ENCODE measurements around the gene UROC1. TPM values are rescaled to one million over a fixed set of nuclear protein-coding genes. Genes with fewer than 3 reads are reported as not detected.
A peak's percentile ranks its signal among the peaks of the same experiment; 100 is the strongest.

The UROC1 gene
- total and polyA plus RNA-seq, 2 of the 13 experiments (the other 11 are each of a cell fraction or from before 2014, with no cell fraction given): 0.71 to 1.3 TPM

- TF ChIP-seq ATF2 (CRISPR knock-in tag; IDR thresholded peaks at IDR 0.05) (peak; percentile 37; the same call in 1 of the 2 replicates), TGIF2 (CRISPR knock-in tag; IDR thresholded peaks at IDR 0.05) (0 out of 2 replicates have a peak, but pooled peaks have one; percentile 65), FOXP1 (IDR thresholded peaks at IDR 0.05) (no peak), FOXP1 (CRISPR knock-in tag; IDR thresholded peaks at IDR 0.05) (peak; percentile 33; the same call in 1 of the 2 replicates), MIER2 (CRISPR knock-in tag; IDR thresholded peaks at IDR 0.05) (peak; percentile 13; the same call in 1 of the 2 replicates), ZNF639 (CRISPR knock-in tag; conservative IDR thresholded peaks at IDR 0.05) (peak; percentile 42; the same call in 1 of the 2 replicates), CENPT (CRISPR knock-in tag; IDR thresholded peaks at IDR 0.05; ENCODE audit: low read depth) (no peak), KDM5A (IDR thresholded peaks at IDR 0.05; ENCODE audit: borderline replicate concordance, low read length) (0 out of 2 replicates have a peak, but pooled peaks have one; percentile 22), SOX5 (CRISPR knock-in tag; IDR thresholded peaks at IDR 0.05; ENCODE audit: borderline replicate concordance) (peak; percentile 67), ZBTB10 (CRISPR knock-in tag; IDR thresholded peaks at IDR 0.05; ENCODE audit: borderline replicate concordance) (no peak), HNF4A (CRISPR knock-in tag; IDR thresholded peaks at IDR 0.05) (0 out of 2 replicates have a peak, but pooled peaks have one; percentile 31), MEF2D (CRISPR knock-in tag; IDR thresholded peaks at IDR 0.05) (no peak), ZBTB7B (CRISPR knock-in tag; IDR thresholded peaks at IDR 0.05) (0 out of 2 replicates have a peak, but pooled peaks have one; percentile 39), JUNB (CRISPR knock-in tag; IDR thresholded peaks at IDR 0.05; ENCODE audit: borderline replicate concordance) (peak; percentile 56; the same call in 1 of the 2 replicates), RFX5 (IDR thresholded peaks at IDR 0.05; ENCODE audit: low read depth, low read length) (0 out of 2 replicates have a peak, but pooled peaks have one; percentile 29), SRSF1 (optimal IDR thresholded peaks at IDR 0.05; ENCODE audit: low read depth, low read length) (no peak), ZNF263 (CRISPR knock-in tag; IDR thresholded peaks at IDR 0.05) (peak; percentile 57; the same call in 1 of the 2 replicates), PHF21A (CRISPR knock-in tag; IDR thresholded peaks at IDR 0.05) (peak; percentile 69; the same call in 1 of the 2 replicates), ZNF503 (CRISPR knock-in tag; IDR thresholded peaks at IDR 0.05) (0 out of 2 replicates have a peak, but pooled peaks have one; percentile 18), GABPB1 (CRISPR knock-in tag; IDR thresholded peaks at IDR 0.05) (peak; percentile 48; the same call in 1 of the 2 replicates), ZNF629 (CRISPR knock-in tag; conservative IDR thresholded peaks at IDR 0.05) (no peak)
Measured at GRCh38 chr3:126472277-126473006, 45.1 kb downstream of the UROC1 start (continued).
